K562 (cell line): ENCODE data around the gene GINS1. TPM values are rescaled to one million over a fixed set of nuclear protein-coding genes. Genes with fewer than 3 reads are reported as not detected.

Experiments
- ATAC-seq: fragments of 200-7000 bp; cut with Tn5 transposase; 3 replicates; pipeline ENCODE4 v1.9.1; 2020; ENCODE audit warnings: moderate library complexity
- BruUV-seq: library from RNA; stranded (reverse); fragments of 400-500 nt; replicated peaks from 2 replicates; lab custom pipeline; 2021; lab: Mats Ljungman, UMichigan
- CTCF ChIA-PET: fragments of 300-600 bp; formaldehyde crosslinking; extraction: SDS; loops from one replicate; lab custom pipeline; 2021; ENCODE audit warnings: low intra/inter-chr PET ratio; lab: Yijun Ruan, JAX
- POLR2A ChIA-PET: fragments of 300-600, 350-650 bp; sonication (Branson Sonifier 250); formaldehyde crosslinking; extraction: SDS; loops from one replicate; lab custom pipeline; 2021; ENCODE audit warnings: antibody characterized with exemption, inconsistent platforms; lab: Yijun Ruan, JAX
- DNase-seq, 4 experiments: peaks; one replicate each; pipeline versions ENCODE4 v3.0.0 to v3.0.0-alpha.2; 2011 to 2018; ENCODE audit warnings: low spot score in 3 of 4, mixed read lengths in 3 of 4; ENCODE audit errors: extremely low read depth in 1 of 4
- FAIRE-seq: peaks from 2 replicates; lab custom pipeline; 2011; peaks lifted over from hg19 to GRCh38; lab: Jason Lieb, UNC
- H2AFZ ChIP-seq: 2 replicates; pipeline ENCODE4 v1.6.0; 2011; ENCODE audit warnings: low read depth, low read length, control low read depth, inconsistent platforms
- H3K27ac ChIP-seq: fragments of 200-600 bp; 3 replicates; pipeline ENCODE4 v1.8.0; 2011; ENCODE audit warnings: low read depth, mild to moderate bottlenecking, control low read depth, inconsistent platforms, low read length, moderate library complexity, mixed read lengths; ENCODE audit errors: extremely low read depth
- H3K27me3 ChIP-seq, 2 experiments: fragments of 300-600 bp in 1 of 2; 2 replicates in 1 of 2; 3 replicates in 1 of 2; pipeline versions ENCODE4 v1.6.0 to v1.8.0; 2011; ENCODE audit warnings: inconsistent platforms in 2 of 2, low read length in 2 of 2, mild to moderate bottlenecking in 1 of 2, mixed read lengths in 1 of 2, moderate library complexity in 1 of 2; ENCODE audit not compliant: control insufficient read depth in 2 of 2, insufficient read depth in 2 of 2
- H3K36me3 ChIP-seq: fragments of 300-600 bp; 3 replicates; pipeline ENCODE4 v1.8.0; 2011; ENCODE audit warnings: mild to moderate bottlenecking, low read length, inconsistent platforms; ENCODE audit not compliant: control insufficient read depth, insufficient read depth
- H3K4me1 ChIP-seq, 2 experiments: fragments of 200-600 bp in 1 of 2; replicated peaks in 1 of 2; 2 replicates in 1 of 2; 3 replicates in 1 of 2; pipeline versions ENCODE4 v1.5.1 to v1.8.0; 2011; ENCODE audit warnings: inconsistent platforms in 2 of 2, low read length in 2 of 2, mild to moderate bottlenecking in 1 of 2, mixed read lengths in 1 of 2, moderate library complexity in 1 of 2; ENCODE audit not compliant: control insufficient read depth in 2 of 2, insufficient read depth in 2 of 2
- H3K4me2 ChIP-seq: 2 replicates; pipeline ENCODE4 v1.6.1; 2011; ENCODE audit warnings: low read length, control low read depth, inconsistent platforms, mixed read lengths; ENCODE audit not compliant: insufficient read depth
- H3K4me3 ChIP-seq: fragments of 200-600 bp; sonication (generic), shearing (Covaris generic); 2 replicates; pipeline ENCODE4 v1.5.1; 2016; ENCODE audit warnings: control low read depth, inconsistent platforms
- H3K79me2 ChIP-seq: fragments of 200-600 bp; 3 replicates; pipeline ENCODE4 v1.8.0; 2011; ENCODE audit warnings: low read length, inconsistent platforms; ENCODE audit not compliant: control insufficient read depth, insufficient read depth
- H3K9ac ChIP-seq, 2 experiments: 2 replicates each; pipeline versions ENCODE4 v1.6.0 to v1.6.1; 2011; ENCODE audit warnings: low read depth in 2 of 2, low read length in 2 of 2, control low read depth in 1 of 2, inconsistent platforms in 1 of 2, mild to moderate bottlenecking in 1 of 2, mixed read lengths in 1 of 2; ENCODE audit not compliant: insufficient read depth in 1 of 2
- H3K9me1 ChIP-seq: one replicate; pipeline ENCODE4 v1.6.0; 2011; ENCODE audit warnings: inconsistent platforms, mild to moderate bottlenecking, low read length, moderate library complexity; ENCODE audit not compliant: control insufficient read depth, insufficient read depth
- H3K9me3 ChIP-seq: replicated peaks from 2 replicates; pipeline ENCODE4 v1.5.1; 2011; ENCODE audit warnings: low read depth, low read length, inconsistent platforms; ENCODE audit not compliant: control insufficient read depth, insufficient read depth
- H4K20me1 ChIP-seq: replicated peaks from 2 replicates; pipeline ENCODE4 v1.6.1; 2011; ENCODE audit warnings: low read length, inconsistent platforms, mixed read lengths; ENCODE audit not compliant: control insufficient read depth, insufficient read depth
- NCOA4 ChIP-seq: fragments of 450-650 bp; IDR thresholded peaks from 2 replicates; pipeline ENCODE4 v1.6.1; 2018; ENCODE audit warnings: mild to moderate bottlenecking; ENCODE audit not compliant: partially characterized antibody
- NFATC3 ChIP-seq: fragments of 450-650 bp; IDR thresholded peaks from 2 replicates; pipeline ENCODE4 v1.6.1; 2017; ENCODE audit warnings: mild to moderate bottlenecking
- TCF7 ChIP-seq: sonication (generic); IDR thresholded peaks from 2 replicates; pipeline ENCODE4 v1.6.1; 2016; ENCODE audit warnings: antibody characterized with exemption, borderline replicate concordance
- WGBS: fragments of 100-300 bp; shearing (Covaris generic); methylation state at CpG from one replicate; pipeline ENCODE4 v1.1.6; 2016; ENCODE audit warnings: low coverage, mixed read lengths; ENCODE audit not compliant: insufficient coverage; ENCODE audit errors: missing lambda C conversion rate; 5-methylcytosine and 5-hydroxymethylcytosine counted together
- in situ Hi-C: fragments of 300-500 bp; cut with MboI; formaldehyde crosslinking; loops from 4 replicates; pipeline ENCODE4 v1.15.0; 2018; ENCODE audit warnings: inconsistent platforms, mixed read lengths
- intact Hi-C: fragments of 100-400 bp; cut with micrococcal nuclease; formaldehyde crosslinking; loops from 2 replicates; pipeline ENCODE4 v1.14.2; 2022
- polyA plus RNA-seq, 8 experiments: library from polyadenylated mRNA; depleted of rRNA in 4 of 8; stranded (reverse) in 5 of 8; unstranded in 3 of 8; fragments of >200 nt; fragmentation: Nextera tagmentation in 2 of 8; fragmentation: Illumina TruSeq in 1 of 8; extraction: Ambion mirVana in 2 of 8; extraction: Trizol in 1 of 8; gene quantifications; 2 replicates each; pipeline versions ENCODE4 v1.2.1 to v1.2.3, GENCODE V29; 2011 to 2014; ENCODE audit warnings: inconsistent platforms in 1 of 8, missing spikeins in 1 of 8
- total RNA-seq, 7 experiments: library from RNA; depleted of rRNA in 6 of 7; stranded (reverse); fragments of >200 nt in 6 of 7; fragmentation: Illumina TruSeq in 2 of 7; extraction: Trizol in 2 of 7; gene quantifications; 2 replicates each; pipeline versions ENCODE4 v1.2.1 to v1.2.3, GENCODE V29; 2011 to 2021; ENCODE audit warnings: low replicate concordance in 1 of 7

The GINS1 gene
- total and polyA plus RNA-seq, 9 of the 15 experiments (the other 6 are each of a cell fraction or from before 2014, with no cell fraction given), result 13.1 to 31.8 (median 24.1) TPM

GRCh38 chr20:25389401-25389857, 18.0 kb upstream of the GINS1 start:
- in situ Hi-C loops, result no loop called here
- ATAC-seq, result peak; percentile 2; the same call in 1 of the 3 replicates
- Histone ChIP-seq H3K4me1 (peaks cover 0 to 10% of the 10 kb centered on the region in 2 experiments; a peak in 3 of 5 replicates), H3K27me3 (no peaks in the 10 kb centered on the region), H3K4me2 (peak overlapping the region; percentile 76), H4K20me1 (0 out of 2 replicates have a peak, but pooled peaks cover 3% of the 10 kb centered on the region), H3K9me1 (no peaks in the 10 kb centered on the region), H3K79me2 (peaks cover 37% of the 10 kb centered on the region), H2AFZ (0 out of 2 replicates have a peak overlapping the region, but pooled peaks have one; percentile 65), H3K36me3 (peaks cover 11% of the 10 kb centered on the region; the same call in 1 of the 3 replicates), H3K9me3 (no peaks in the 10 kb centered on the region), H3K9ac (peak overlapping the region; percentile 48 to 93; a peak in 3 of 4 replicates), H3K27ac (peak overlapping the region; percentile 66; the same call in 1 of the 3 replicates), H3K4me3 (peak overlapping the region; percentile 62)
- 21% methylated on average over 15 of the region's 19 CpGs for WGBS
- peak; percentile 72 for FAIRE-seq
- TSS peak; percentile 58 for BruUV-seq
- TF ChIP-seq NCOA4, result no peak
- TF ChIP-seq TCF7, result no peak
- 0 out of 2 replicates have a peak, but pooled peaks have one; percentile 53 for TF ChIP-seq NFATC3
- intact Hi-C loops, result no loop called here
- ChIA-PET POLR2A (interaction anchor here (0.5 kb wide), 1 partner anchor 154 kb away, joined by 3 read pairs; no protein-coding TSS in a partner anchor), CTCF (interaction anchor here (0.6 kb wide), 1 partner anchor 93 kb away, joined by 3 read pairs; no protein-coding TSS in a partner anchor)
- DNase-seq, result peak in 1 of 4 experiments; percentile 29
